GM18508 (cell line): ENCODE data around the gene ZSCAN31.

Source experiments
- ATAC-seq: cut with Tn5 transposase; IDR thresholded peaks from one replicate; pipeline ENCODE4 v1.9.1; 2021; ENCODE audit warnings: moderate number of reproducible peaks; ENCODE audit not compliant: insufficient read depth, unreplicated experiment

ZSCAN31 gene

GRCh38 chr6:28353981-28354676, 18.2 kb upstream of the ZSCAN31 start:
- ATAC-seq: no peak

GRCh38 chr6:28353356-28353755, 17.4 kb upstream of the ZSCAN31 start:
- no peak for ATAC-seq

GRCh38 chr6:28351493-28351925, 15.6 kb upstream of the ZSCAN31 start:
- no peak for ATAC-seq

- ATAC-seq: no peak
Measured at GRCh38 chr6:28351087-28351486, 15.1 kb upstream of the ZSCAN31 start.

- ATAC-seq: peak; percentile 82
Measured at GRCh38 chr6:28349892-28350737, 14.2 kb upstream of the ZSCAN31 start, which contains the start of gene ZKSCAN3. Gene ZKSCAN3 (plus strand): TSS chr6:28349947. CDS start chr6:28359587, 9,640 bp downstream.

- ATAC-seq: no peak
Measured at GRCh38 chr6:28349344-28349891, 13.5 kb upstream of the ZSCAN31 start.

- ATAC-seq: no peak
Measured at GRCh38 chr6:28347119-28347518, 11.2 kb upstream of the ZSCAN31 start.

- ATAC-seq: no peak
Measured at GRCh38 chr6:28345201-28345600, 9.3 kb upstream of the ZSCAN31 start.

- no peak for ATAC-seq
Measured at GRCh38 chr6:28343898-28344677, 8.1 kb upstream of the ZSCAN31 start.

GRCh38 chr6:28340310-28341095, 4.6 kb upstream of the ZSCAN31 start:
- ATAC-seq: no peak

- ATAC-seq: no peak
Measured at GRCh38 chr6:28337121-28337520, 1.2 kb upstream of the ZSCAN31 start.

- ATAC-seq: no peak
Measured at GRCh38 chr6:28336284-28337120, 554 bp upstream of the ZSCAN31 start.

GRCh38 chr6:28335040-28335563, 846 bp downstream of the ZSCAN31 start:
- ATAC-seq: no peak

GRCh38 chr6:28334286-28335039, 1.5 kb downstream of the ZSCAN31 start:
- ATAC-seq: no peak

GRCh38 chr6:28333599-28334018, 2.3 kb downstream of the ZSCAN31 start:
- ATAC-seq: no peak

GRCh38 chr6:28333047-28333446, 2.9 kb downstream of the ZSCAN31 start:
- ATAC-seq: no peak

- no peak for ATAC-seq
Measured at GRCh38 chr6:28330041-28330440, 5.9 kb downstream of the ZSCAN31 start.
